HFF-Myc (cell line): ENCODE data around the gene CNTN4.

ENCODE experiments used
- DNase-seq: peaks from one replicate; pipeline ENCODE4 v3.0.0-alpha.2; 2011; ENCODE audit warnings: low read depth; ENCODE audit errors: extremely low read depth
- H3K4me3 ChIP-seq: replicated peaks from 2 replicates; pipeline ENCODE4 v1.5.1; 2011; ENCODE audit warnings: low read depth, mild to moderate bottlenecking, control low read depth, low read length
- TF ChIP-seq, protein P1 (sequence below): IDR thresholded peaks from 2 replicates; pipeline ENCODE4 v1.5.1; 2012; ENCODE audit warnings: mild to moderate bottlenecking, low read depth, low read length, control low read depth; ENCODE audit errors: missing control alignments

CNTN4 gene

DNA sequence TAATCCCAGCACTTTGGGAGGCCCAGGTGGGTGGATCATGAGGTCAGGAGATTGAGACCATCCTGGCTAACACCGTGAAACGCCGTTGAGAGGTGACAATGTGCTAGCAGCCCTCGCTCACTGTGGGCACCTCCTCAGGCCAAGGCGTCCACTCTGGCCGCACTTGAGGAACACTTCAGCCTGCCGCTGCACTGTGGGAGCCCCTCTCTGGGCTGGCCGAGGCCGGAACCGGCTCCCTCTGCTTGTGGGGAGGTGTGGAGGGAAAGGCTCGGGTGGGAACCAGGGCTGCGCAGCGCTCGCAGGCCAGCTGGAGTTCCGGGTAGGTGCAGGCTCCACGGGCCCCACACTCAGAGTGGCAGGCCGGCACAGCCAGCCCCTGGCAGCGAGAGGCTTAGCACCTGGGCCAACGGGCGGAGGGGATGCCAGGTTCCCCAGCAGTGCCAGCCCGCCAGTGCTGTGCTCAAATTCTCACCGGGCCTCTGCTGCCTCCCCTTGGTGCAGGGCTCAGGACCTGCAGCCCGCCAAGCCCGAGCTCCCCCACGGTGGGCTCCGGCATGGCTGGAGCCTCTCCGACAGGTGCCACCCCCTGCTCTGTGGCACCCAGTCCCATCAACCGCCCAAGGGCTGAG is 253.6 kb downstream of the CNTN4 start:
- no peak overlapping the region for H3K4me3 ChIP-seq

DNA sequence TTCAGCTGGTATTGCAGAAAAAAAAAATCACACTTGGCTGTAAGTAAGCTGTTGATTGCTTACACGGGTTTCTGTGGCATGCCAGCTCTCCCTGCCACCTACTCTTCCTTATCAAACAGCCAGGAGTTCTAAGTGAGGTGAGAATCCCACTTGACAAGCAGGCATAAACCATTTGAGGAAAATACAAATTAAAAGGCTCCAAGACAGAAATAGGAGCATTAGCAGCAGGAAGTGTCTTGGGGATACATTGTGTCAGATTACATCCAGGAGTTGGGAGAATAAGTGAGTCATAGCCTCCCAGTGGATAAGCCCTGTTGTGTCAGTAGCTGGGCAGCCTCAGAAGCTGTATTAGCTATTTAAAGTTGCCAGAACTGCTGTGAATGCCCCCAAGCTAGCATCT is 256.0 kb downstream of the CNTN4 start:
- DNase-seq = no peak
- TF ChIP-seq, protein P1, sequence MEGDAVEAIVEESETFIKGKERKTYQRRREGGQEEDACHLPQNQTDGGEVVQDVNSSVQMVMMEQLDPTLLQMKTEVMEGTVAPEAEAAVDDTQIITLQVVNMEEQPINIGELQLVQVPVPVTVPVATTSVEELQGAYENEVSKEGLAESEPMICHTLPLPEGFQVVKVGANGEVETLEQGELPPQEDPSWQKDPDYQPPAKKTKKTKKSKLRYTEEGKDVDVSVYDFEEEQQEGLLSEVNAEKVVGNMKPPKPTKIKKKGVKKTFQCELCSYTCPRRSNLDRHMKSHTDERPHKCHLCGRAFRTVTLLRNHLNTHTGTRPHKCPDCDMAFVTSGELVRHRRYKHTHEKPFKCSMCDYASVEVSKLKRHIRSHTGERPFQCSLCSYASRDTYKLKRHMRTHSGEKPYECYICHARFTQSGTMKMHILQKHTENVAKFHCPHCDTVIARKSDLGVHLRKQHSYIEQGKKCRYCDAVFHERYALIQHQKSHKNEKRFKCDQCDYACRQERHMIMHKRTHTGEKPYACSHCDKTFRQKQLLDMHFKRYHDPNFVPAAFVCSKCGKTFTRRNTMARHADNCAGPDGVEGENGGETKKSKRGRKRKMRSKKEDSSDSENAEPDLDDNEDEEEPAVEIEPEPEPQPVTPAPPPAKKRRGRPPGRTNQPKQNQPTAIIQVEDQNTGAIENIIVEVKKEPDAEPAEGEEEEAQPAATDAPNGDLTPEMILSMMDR = no peak
- no peak overlapping the region for H3K4me3 ChIP-seq

More for the DNA sequence above, 253.6 kb downstream of the CNTN4 start:
- no peak for DNase-seq
- TF ChIP-seq, protein P1 = no peak

GRCh38 chr3:2356298-2356950 is 257.8 kb downstream of the CNTN4 start:
- DNase-seq = no peak
- no peak overlapping the region for H3K4me3 ChIP-seq
- TF ChIP-seq, protein P1 = no peak

GRCh38 chr3:2360815-2361214 is 262.1 kb downstream of the CNTN4 start:
- no peak overlapping the region for H3K4me3 ChIP-seq
- TF ChIP-seq, protein P1 = no peak
- no peak for DNase-seq

- TF ChIP-seq, protein P1 = no peak
- no peak overlapping the region for H3K4me3 ChIP-seq
- no peak for DNase-seq
Observed at GRCh38 chr3:2362122-2362521, 263.5 kb downstream of the CNTN4 start.

DNA sequence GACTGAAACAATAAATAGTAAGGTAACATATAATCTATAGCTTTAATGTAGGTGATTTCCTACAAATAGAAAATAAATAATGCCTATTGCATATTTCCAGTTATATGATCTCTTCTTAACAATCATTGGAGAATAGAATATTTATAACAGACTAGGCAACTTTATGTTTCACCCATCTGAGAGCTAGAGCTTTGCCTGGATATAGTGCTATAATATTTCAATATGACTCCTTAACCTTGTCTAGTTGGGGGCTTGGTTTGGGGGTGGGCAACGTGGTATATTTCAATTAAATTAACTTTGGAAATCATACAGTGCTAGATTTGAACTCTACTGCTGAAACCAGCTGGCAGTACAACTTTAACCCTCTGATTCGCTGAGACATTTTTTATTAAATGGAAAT is 265.2 kb downstream of the CNTN4 start:
- TF ChIP-seq, protein P1 = no peak
- DNase-seq = no peak
- no peak overlapping the region for H3K4me3 ChIP-seq

- TF ChIP-seq, protein P1 = no peak
- H3K4me3 ChIP-seq = no peak overlapping the region
- no peak for DNase-seq
Observed at GRCh38 chr3:2370317-2370716, 271.7 kb downstream of the CNTN4 start.
